ENCODE results near the gene NUP43.

Gene NUP43

DNA sequence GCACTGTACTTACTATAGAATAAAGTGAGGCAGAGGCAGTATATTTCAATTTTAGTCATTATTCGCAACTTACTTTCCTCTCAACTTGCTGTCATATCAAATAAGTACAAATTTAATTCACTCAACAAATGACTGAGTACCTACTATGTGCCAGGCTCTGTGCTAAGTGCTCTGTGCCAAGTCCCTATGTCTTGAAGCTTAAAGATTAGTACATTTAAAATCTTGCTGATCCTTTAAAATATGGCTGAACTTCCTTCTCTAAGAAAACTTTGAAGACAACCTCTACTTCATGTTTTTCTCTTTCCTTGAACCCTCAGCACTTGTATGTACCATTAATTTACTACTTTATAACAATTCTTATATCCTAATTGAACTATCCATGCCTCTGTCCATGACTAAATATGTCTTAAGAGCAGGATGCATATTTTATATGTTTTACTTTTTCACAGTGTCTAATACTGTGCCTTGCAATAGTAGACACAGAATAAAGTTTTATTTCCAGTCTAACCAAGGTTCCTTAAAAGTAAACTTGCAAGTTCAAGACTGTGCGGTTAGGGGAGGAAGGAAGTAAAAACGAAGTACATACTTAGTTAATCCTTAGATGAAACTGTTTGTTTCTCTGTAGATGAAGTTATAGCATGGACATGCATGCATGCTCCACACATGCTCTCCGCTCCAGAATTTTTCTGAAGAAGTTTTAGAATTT is 18.4 kb downstream of the NUP43 start:
- TF ChIP-seq, protein P1, sequence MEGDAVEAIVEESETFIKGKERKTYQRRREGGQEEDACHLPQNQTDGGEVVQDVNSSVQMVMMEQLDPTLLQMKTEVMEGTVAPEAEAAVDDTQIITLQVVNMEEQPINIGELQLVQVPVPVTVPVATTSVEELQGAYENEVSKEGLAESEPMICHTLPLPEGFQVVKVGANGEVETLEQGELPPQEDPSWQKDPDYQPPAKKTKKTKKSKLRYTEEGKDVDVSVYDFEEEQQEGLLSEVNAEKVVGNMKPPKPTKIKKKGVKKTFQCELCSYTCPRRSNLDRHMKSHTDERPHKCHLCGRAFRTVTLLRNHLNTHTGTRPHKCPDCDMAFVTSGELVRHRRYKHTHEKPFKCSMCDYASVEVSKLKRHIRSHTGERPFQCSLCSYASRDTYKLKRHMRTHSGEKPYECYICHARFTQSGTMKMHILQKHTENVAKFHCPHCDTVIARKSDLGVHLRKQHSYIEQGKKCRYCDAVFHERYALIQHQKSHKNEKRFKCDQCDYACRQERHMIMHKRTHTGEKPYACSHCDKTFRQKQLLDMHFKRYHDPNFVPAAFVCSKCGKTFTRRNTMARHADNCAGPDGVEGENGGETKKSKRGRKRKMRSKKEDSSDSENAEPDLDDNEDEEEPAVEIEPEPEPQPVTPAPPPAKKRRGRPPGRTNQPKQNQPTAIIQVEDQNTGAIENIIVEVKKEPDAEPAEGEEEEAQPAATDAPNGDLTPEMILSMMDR (IDR thresholded peaks at IDR 0.05; ENCODE audit: control insufficient read depth, insufficient read depth, low read depth, low read length, missing control alignments): no peak
- no peak for DNase-seq (ENCODE audit: low read depth)
- no peak overlapping the region for H3K4me3 ChIP-seq (ENCODE audit: control insufficient read depth, low read depth, low read length)

- TF ChIP-seq, protein P1 (IDR thresholded peaks at IDR 0.05; ENCODE audit: control insufficient read depth, insufficient read depth, low read depth, low read length, missing control alignments): no peak
- no peak overlapping the region for H3K4me3 ChIP-seq (ENCODE audit: control insufficient read depth, low read depth, low read length)
- DNase-seq (ENCODE audit: low read depth): no peak
Measured at GRCh38 chr6:149725785-149726184, 20.5 kb downstream of the NUP43 start.

DNA sequence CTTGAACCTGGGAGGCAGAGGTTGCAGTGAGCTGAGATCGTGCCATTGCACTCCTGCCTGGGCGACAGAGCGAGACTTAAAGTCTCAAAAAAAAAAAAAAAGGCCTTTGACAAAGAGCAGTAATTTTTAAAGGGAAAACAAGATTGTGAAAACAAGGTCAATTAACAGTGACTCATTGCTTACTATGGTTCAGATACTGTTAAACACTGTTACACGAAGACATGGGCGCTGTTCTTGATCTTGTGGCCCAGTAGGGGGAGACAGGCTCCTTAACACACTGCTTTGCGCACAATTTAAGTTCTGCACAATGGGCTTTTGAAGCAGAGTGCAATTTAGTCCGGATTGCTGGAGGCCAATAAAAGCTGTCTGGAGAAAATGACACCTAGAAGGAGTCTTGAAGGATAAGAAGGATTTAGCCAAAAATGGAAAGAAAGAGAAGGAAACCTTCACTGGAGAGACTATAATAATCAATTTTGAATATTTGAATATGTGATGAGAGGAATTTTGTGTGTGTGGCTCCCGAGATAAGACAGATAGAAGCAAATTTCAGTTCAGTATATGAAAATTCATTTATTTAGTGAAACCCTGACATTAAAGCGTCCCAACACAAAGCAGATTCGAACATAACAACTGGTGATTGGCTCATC is 22.4 kb downstream of the NUP43 start:
- no peak for DNase-seq (ENCODE audit: low read depth)

DNA sequence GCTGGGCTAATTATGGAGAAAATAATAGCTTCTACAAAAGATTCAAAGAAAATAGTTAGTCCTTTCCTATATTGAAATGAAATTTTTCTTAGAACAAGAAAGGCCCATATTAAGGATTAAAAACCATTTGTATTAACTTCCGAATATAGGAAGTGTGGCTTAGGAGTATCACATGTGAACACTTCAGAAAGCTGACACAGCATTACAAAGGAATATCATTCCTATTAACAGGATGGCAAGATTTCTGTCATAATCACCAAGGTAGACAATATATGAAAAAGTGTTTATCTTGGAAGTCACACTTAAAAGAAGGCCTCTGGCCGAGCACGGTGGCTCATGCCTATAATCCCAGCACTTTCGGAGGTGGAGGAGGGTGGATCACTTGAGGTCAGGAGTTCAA is 23.1 kb downstream of the NUP43 start:
- H3K4me3 ChIP-seq (ENCODE audit: control insufficient read depth, low read depth, low read length): no peak overlapping the region
- DNase-seq (ENCODE audit: low read depth): no peak
- TF ChIP-seq, protein P1 (IDR thresholded peaks at IDR 0.05; ENCODE audit: control insufficient read depth, insufficient read depth, low read depth, low read length, missing control alignments): no peak

More for the DNA sequence above, 22.4 kb downstream of the NUP43 start:
- TF ChIP-seq, protein P1 (IDR thresholded peaks at IDR 0.05; ENCODE audit: control insufficient read depth, insufficient read depth, low read depth, low read length, missing control alignments): peak; percentile 83
- H3K4me3 ChIP-seq (ENCODE audit: control insufficient read depth, low read depth, low read length): no peak overlapping the region

GRCh38 chr6:149719531-149719930 is 26.8 kb downstream of the NUP43 start:
- no peak overlapping the region for H3K4me3 ChIP-seq (ENCODE audit: control insufficient read depth, low read depth, low read length)
- TF ChIP-seq, protein P1 (IDR thresholded peaks at IDR 0.05; ENCODE audit: control insufficient read depth, insufficient read depth, low read depth, low read length, missing control alignments): no peak
- no peak for DNase-seq (ENCODE audit: low read depth)

DNA sequence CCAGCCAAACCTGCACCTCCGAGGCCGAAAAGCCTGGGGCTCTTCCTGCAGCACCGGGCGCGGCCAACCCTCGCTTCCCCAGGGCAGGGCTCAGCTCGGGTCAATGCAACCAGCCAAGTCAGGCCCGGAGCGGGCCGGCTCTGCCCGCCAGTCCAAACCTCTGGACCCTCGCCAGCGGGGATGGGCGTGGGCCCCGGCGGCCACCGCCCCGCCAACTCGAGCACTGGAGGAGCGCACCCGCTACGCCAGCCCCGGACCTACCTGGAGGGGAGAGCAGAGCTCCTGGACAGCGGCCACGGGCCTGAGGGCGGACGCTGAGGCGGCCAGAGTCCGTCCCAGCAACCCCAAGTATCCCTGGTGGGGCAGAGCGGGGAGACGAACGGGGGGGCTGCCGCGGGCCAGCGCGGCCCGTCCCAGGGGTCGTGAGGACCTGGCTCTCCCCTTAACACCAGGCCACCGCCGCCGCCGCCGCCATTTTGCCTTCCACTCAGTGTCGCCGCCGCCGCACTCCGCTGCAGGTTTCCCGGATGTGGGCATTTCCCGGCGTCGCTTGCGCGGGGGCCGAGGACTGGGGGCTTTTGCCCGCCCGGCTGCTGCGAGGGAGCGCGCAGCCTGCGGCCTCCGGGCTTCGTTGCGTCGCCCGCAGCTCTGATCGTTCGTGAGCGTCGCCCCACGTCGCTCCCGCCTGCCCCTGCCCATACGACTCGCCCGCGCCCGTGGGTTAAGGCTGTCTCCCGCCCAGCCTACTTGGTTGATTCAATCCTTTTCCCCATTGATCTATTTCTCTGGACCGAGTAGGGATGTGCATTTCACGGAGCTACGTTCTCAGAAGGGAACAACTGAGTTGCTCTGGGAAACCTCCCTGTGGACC is 28.5 kb downstream of the NUP43 start, which contains the start of gene LATS1:
TSS of gene LATS1 (minus strand) at position 514 of the 871 bp plus-strand sequence. CDS start 15,975 bp downstream, outside the sequence.
- H3K4me3 ChIP-seq (ENCODE audit: control insufficient read depth, low read depth, low read length): peak within 1 kb of the TSS; percentile 82
- TF ChIP-seq, protein P1 (IDR thresholded peaks at IDR 0.05; ENCODE audit: control insufficient read depth, insufficient read depth, low read depth, low read length, missing control alignments): no peak
- no peak for DNase-seq (ENCODE audit: low read depth)
